Ureter (tissue), 1 donor: ENCODE measurements around the gene TUBGCP2. TPM values are rescaled to one million over a fixed set of nuclear protein-coding genes. Genes with fewer than 3 reads are reported as not detected.

Experiments
- DNase-seq: peaks from one replicate; pipeline ENCODE4 v3.0.0-alpha.2; 2020; ENCODE audit warnings: low spot score
- total RNA-seq: library from RNA; stranded (reverse); gene quantifications from one replicate; pipeline ENCODE4 v1.2.4, GENCODE V29; 2023
- donor health status: DM: yes; HTN: yes; CAD: no.

Gene TUBGCP2
- total RNA-seq, 1 donor from 2014 or later, result 51.9 TPM

DNA sequence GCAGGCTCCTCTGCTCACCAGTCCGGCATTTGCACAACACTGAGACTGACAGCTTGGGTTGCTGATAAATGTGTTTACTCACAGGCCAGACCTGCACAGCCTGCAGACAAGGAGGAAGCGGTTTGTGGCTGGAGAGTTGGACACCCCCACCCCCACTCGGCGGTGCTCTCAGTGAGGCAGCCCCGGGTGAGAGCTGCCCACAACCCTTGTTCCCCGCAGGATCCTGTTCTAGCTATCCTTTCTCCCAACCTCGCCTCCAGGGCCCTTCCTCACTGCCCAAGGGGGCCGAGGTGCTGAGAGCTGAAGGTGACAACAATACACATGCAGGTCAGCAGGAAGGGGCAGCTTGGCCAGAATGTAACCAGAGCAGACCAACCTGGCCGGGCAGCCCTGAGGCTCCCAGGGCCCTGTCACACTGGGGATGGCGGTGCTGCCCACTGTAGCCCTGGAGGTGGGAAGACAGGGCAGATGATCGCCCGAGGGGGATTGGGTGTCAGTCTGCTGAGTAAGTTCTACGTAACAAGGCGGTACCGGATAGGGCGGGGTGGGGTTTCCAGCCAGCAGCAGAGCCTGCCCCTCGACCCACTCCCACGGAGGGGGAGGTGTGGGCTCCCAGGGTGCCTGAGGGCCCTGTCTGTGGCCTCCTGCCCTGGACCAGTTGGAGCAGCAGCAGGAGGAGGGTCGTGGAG is 30.0 kb downstream of the TUBGCP2 start:
- peak; percentile 89 for DNase-seq

- DNase-seq, result no peak
Observed at GRCh38 chr10:133277993-133278576, 30.6 kb downstream of the TUBGCP2 start.

GRCh38 chr10:133277277-133277992 is 31.2 kb downstream of the TUBGCP2 start:
- no peak for DNase-seq

DNA sequence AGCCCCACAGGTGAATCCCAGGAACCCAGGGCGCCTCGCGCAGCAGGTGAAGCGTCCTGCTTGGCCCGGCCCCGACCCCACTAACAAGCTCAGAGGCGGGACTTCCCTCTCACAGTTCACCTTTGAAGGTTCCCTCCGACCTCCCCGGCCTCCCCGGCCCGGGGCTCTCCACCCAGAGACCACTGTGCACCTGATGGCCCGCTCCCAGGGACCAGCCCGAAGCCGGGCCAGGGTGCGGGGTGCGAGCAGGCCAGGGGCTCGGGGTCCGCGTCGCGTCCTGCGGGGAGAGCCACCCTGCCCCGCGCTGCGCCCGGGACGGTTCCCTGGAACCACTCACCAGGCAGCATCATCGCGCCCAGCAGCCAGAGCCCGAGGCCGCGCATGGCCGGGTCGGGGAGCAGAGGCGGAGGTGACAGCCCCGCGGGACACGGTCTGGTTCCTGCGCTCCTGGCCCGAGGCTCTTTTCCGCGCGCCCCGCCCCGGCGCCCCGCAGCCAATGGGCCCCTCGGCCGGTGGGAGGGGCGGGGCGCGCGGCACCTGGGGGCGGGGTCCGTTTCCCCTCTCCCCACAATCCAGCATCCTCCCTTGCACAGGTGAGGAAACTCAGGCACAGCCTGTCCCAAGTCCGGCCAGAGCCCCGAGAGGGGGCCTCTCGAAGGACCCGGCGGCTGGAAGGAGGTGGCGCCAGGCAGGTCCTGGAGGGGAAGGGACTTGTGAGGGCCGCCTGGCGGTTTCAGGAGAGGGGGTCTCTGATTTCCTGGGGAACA is 32.1 kb downstream of the TUBGCP2 start, which contains the start of gene ADAM8:
TSS of gene ADAM8 (minus strand) at position 434 of the 767 bp plus-strand sequence. CDS start at position 383, 51 bp downstream.
- no peak for DNase-seq

DNA sequence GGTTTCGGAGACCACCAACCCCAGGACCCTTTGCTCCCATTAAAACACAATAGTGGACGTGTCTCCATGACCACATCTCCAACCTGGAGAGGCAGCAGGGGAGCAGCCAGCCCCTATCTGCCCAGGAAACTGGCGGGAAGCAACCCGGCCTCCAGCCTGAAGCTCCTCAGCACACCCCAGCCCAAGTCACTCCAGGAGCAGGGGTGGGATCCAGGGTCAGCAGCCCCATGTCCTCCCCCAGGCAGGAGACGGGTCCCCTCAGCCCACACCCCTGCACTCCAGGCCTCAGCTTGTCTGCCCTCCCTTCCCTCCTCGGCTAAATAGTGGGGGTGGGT is 32.6 kb downstream of the TUBGCP2 start:
- DNase-seq, result no peak

DNA sequence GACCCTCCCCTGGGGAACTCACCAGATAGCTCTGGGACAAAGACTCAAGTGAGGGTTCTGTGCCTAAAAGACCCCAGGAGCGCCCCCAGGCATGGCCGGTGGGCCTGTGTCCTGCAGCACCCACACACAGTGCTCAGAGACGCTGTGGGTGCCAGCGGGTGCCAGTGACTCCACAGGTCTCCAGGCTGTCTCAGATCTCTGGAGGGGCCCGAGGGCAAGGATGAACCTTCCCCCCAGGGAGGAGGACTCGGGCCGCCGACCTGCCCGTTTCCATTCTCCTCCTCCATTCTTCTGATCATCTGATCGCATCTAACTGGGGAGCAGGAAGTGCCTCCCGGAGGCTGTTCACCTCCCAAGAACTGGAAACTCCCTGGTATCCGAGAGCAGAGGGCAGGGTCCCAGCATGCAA is 33.0 kb downstream of the TUBGCP2 start:
- DNase-seq, result no peak

DNA sequence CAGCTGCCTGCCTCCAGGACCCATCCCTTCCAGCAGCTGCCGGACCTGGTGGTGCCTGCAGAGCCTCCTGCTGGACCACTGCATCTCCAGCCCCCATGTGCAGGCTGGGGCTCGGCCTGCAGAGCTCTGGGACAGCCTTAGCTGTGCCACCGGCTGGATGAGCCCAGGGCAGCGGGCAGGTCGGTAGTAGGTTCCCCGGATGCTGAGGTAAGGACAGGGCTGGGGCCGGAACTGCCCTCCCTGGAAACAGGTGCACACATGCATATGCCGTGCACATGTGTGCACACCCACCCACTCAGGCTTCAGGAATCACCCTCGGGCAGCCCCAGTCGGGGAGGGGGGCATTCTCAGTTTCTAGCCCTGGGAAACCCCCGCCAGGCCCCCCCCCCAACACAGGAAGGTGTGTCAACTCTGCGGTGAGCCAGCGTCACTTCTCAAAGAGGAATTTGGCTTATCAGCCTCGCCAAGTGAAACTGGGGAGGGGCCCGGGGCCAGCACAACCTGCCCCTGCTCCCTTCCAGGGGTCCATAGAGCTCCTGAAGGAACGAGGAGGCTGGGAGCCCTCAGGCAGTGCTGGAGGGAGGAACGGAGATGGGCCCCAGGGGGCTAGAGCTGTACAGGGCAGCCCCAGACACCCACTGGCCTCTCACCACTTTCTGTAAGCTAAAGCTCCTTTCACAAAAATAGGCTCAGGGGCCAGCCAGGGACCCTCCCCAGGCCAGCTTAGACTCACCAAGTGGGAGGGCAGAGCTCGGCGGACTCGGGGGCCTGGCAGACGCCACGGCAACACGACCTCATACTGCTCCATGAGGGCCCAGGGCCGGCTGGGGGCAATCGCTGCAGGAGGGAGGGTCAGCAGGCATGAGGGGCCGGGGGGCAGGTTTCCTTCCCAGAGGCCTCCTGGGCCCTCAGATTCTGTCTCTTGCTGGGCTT is 33.7 kb downstream of the TUBGCP2 start:
- peak; percentile 58 for DNase-seq

DNA sequence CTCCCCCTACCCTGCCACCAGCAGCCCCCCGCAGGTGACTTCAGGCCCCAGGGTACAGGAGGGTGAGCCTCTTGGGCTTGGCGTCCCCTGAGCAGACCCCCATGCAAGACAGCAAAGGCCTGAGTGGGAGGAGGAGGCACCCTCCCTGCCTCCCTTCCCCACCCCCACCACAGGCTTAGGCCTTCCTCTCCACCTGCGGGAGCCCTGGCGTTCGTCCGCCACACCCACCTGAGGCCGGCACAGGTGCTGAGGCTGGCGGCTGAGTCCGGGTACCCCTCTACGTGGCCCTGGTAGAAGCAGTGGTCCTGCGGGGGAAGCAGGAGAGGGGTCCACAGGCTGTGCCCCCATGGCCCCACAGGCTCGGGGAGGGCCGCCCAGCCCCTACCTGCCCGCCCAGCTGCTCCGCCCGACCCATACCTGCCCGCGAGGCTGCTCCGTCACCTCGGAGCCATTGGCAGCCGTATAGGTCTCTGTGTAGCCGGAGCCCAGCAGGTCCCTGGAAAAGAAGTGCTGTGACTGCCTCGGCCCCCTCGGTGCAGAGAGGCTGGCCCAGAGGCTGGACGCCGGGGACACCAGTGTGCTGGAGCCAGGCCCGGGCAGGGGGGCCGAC is 35.0 kb downstream of the TUBGCP2 start:
- DNase-seq, result no peak

- DNase-seq, result no peak
Observed at GRCh38 chr10:133272964-133273420, 35.7 kb downstream of the TUBGCP2 start.

- DNase-seq, result no peak
Observed at GRCh38 chr10:133272301-133272963, 36.2 kb downstream of the TUBGCP2 start.

DNA sequence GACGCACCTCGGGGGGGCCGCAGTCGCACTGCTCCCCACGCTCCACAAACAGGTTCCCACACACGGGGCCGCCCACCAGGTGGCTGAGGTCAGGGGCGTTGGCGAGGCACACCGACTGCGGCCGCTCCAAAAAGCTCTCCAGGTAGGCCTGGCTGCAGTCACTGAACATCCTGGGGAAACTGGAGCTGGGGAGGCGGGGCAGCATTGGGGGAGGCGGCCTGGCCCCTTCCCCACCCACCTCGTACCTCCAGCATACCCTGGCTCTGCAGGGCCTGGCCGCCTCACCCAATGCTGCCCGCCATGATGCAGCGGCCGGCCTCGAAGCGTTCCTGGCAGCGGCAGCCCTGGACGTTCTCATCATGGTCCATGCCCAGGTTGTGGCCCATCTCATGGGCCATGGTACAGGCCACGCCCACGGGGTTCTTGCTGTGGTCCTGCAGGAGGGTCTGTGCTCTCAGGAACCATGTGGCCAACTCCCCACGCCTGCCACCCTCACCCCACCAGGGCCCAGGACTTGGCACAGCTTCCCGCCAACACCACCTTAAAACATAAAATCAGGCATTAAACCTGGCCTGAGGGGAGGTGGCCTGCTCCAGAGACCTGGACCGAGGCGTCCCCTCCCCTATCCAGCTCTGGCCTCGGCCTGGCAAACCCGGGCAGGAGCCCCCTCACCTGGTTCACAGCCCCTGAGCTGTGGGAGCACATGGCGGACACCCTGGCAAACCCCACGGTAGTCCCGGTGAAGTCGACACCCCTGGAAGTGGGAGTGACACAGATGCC is 37.0 kb downstream of the TUBGCP2 start:
- DNase-seq, result no peak

- DNase-seq, result no peak
Observed at GRCh38 chr10:133270773-133271297, 37.8 kb downstream of the TUBGCP2 start.

DNA sequence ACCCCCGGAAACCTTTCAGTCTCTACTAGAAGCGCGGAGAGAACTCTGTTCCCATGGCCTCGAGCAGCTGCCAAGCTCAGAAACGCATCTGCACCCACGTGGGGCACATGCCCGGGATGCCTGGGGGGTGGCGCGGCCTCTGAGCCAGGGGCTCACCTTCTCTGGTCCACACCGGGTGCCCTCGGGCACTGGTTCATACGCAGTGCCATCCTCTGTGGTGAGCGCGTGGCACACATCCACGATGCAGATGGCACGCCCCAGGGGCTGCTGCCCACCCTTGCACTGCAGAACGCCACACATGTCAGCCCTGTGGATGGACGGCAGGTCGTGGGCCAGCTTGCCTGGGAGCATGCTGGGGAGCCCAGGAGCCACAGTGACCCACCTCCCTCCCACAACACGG is 38.5 kb downstream of the TUBGCP2 start:
- DNase-seq, result no peak

DNA sequence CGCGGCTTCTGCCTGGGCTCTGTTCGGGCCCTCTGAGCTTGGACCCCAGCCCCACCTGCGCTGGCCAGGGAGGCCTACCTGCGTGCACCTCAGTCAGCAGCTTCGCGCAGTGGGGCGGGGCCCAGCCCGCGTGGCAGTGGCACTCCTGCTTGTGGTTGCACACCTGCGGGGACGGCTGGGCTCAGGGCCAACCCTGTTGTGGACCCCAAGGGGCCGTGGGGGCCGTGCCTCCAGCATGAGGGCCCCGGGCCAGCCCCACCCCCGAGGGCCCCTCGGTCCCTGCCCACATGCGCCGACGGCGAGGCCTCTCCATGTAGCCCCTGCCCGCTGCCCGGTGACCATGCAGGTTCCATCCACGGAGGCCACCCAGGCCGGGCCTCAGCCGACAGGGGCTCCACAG is 39.3 kb downstream of the TUBGCP2 start:
- DNase-seq, result no peak

GRCh38 chr10:133268532-133268931 is 40.1 kb downstream of the TUBGCP2 start:
- no peak for DNase-seq

- no peak for DNase-seq
Observed at GRCh38 chr10:133267829-133268228, 40.8 kb downstream of the TUBGCP2 start.

- no peak for DNase-seq
Observed at GRCh38 chr10:133267293-133267692, 41.4 kb downstream of the TUBGCP2 start.

- DNase-seq, result no peak
Observed at GRCh38 chr10:133266056-133266795, 42.4 kb downstream of the TUBGCP2 start.
